Forelimb muscle (tissue), 1 donor: ENCODE measurements around the gene PPP1R13L. TPM values are rescaled to one million over a fixed set of nuclear protein-coding genes. Genes with fewer than 3 reads are reported as not detected.
"Not testable (repeated sequence)": the region's sequence is repeated elsewhere in the genome, so short reads cannot be mapped to it uniquely, and the experiment has no call there.

ENCODE experiments used
- DNase-seq: peaks from one replicate; pipeline ENCODE4 v3.0.0-alpha.2; 2013; ENCODE audit warnings: low read depth
- polyA plus RNA-seq: library from polyadenylated mRNA; unstranded; fragments of 120-200 nt; gene quantifications from one replicate; pipeline ENCODE4 v1.2.1, GENCODE V29; 2013; ENCODE audit not compliant: insufficient read length

The PPP1R13L gene
- polyA plus RNA-seq, 1 donor, result 3.9 TPM

- no peak for DNase-seq
Measured at GRCh38 chr19:45345506-45345860, 59.4 kb downstream of the PPP1R13L start.

GRCh38 chr19:45344621-45345505 is 60.0 kb downstream of the PPP1R13L start:
- DNase-seq, result no peak

- DNase-seq, result no peak
Measured at GRCh38 chr19:45342911-45343310, 62.0 kb downstream of the PPP1R13L start.

GRCh38 chr19:45340899-45341453 is 63.9 kb downstream of the PPP1R13L start:
- no peak for DNase-seq

- DNase-seq, result no peak
Measured at GRCh38 chr19:45340232-45340898, 64.5 kb downstream of the PPP1R13L start, which contains the start of gene KLC3. TSS of gene KLC3 (plus strand) at chr19:45340750. CDS start at chr19:45345542, 4,792 bp downstream.

DNA sequence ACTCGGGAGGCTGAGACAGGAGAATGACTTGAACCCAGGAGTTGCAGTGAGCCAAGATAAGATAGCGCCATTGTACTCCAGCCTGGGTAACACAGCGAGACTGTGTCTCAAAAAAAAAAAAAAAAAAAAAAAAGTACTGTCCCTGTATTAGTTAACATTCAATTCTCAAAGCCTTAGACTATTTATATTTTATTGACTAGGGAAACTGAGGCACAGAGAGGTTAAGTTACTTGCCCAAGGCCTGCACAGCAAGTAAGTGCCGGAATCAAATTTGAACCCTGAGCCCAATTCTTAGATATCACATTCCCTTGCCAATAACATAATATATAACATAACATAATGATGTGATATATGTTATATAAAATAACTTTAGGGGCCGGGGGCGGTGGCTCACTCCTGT is 65.2 kb downstream of the PPP1R13L start:
- no peak for DNase-seq

DNA sequence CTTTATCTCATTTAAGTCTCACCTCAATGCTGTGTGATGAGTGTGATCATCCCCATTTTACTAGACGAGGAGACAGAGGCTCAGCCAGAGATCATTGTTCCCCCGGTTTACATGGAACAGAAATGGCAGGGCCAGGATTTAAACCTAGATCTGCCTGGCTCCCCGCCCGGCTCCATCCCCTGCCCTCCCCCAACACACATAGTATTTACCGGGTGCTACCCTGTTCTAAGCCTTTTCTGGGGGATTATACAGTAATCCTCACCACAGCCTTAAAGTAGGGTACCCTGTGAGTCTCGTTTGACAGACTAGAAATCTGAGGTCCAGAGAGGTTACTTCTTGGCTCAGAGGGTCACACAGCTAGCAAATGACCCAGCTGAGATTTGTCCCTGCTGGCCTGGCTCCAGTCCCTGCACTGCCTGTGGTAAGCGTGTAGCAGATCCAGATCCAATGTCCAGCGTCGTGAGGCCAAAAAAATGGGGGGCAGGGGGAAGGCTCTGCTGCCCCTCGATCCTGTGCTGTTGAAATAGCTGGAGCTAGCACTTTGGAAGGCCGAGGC is 68.1 kb downstream of the PPP1R13L start:
- DNase-seq, result no peak

DNA sequence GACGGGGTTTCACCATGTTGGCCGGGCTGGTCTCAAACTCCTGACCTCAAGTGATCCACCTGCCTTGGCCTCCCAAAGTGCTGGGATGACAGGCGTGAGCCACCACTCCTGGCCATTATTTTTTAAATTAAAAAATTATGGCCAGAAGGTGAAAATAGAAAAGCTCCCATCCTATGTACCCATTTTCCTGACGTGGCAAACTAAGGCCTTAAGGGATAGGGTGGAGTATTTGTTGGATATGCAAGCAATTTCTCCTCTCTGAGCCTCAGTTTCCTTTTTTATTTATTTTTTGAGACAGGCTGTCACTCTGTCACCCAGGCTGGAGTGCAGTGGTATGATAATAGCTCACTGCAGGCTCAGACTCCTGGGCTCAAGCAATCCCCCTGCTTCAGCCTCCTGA is 70.0 kb downstream of the PPP1R13L start:
- DNase-seq, result not testable (repeated sequence)

DNA sequence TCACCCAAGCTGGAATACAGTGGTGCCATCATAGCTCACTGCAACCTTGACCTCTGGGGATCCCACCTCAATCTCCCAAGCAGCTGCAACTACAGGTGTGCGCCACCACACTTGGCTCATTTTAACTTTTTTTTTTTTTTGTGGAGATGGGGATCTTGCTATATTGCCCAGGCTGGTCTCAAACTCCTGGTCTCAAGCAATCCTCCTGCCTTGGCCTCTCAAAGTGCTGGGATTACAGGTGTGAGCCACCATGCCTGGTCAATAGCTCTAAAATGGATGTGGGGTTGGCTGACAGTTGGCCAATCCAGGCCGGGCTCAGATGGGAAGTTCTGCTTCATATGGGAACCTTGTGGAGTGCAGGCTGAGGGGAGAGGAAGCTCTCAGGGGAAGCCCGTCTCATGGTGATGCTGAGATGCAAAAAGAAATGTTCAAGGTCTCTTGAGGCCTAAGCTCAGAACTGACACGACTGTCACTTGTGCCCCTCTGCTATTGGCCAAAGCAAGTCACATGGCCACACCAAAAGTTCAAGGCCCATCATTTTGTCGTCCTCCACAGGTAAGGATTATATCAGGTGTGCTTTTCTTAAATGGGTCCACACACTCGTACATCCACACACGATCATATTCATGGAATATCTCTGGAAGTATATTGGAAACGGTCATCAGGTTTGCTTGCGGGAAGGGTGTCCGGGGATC is 71.1 kb downstream of the PPP1R13L start:
- no peak for DNase-seq

DNA sequence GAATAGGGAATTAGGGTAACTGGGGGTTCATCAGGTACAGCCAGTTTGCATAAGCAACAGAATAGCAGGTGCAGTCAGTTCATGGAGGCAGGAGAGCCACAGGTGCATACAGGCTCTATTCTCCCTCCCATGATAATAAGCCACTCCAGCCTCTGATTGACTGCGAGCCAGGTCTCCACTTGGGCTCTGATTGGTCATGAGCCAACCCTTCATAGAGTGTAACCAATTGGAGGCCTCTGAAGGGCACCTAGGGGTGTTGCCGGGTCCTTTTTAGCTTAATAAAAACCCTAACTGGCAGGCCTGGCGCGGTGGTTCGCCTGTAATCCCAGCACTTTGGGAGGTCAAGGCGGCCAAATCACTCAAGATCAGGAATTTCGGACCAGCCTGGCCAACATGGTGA is 73.5 kb downstream of the PPP1R13L start:
- no peak for DNase-seq

Other genes starting within 250 kb of the PPP1R13L start
- gene NKPD1, start 244.1 kb downstream of the PPP1R13L start, polyA plus RNA-seq, result 0.34 TPM
- 23.1 TPM for gene TRAPPC6A, start 226.8 kb downstream of the PPP1R13L start, polyA plus RNA-seq
- 6.1 TPM for gene BLOC1S3, start 226.3 kb downstream of the PPP1R13L start, polyA plus RNA-seq
- gene EXOC3L2, start 159.7 kb downstream of the PPP1R13L start, polyA plus RNA-seq, result 1.1 TPM
- gene MARK4, start 153.8 kb downstream of the PPP1R13L start, polyA plus RNA-seq, result 26.2 TPM
- 3,869 TPM for gene CKM, start 82.2 kb downstream of the PPP1R13L start, polyA plus RNA-seq
- 0.20 TPM for gene KLC3, start 64.3 kb downstream of the PPP1R13L start, polyA plus RNA-seq
- gene ERCC2, start 34.5 kb downstream of the PPP1R13L start, polyA plus RNA-seq, result 18.0 TPM
- gene POLR1G, start 1.6 kb upstream of the PPP1R13L start, polyA plus RNA-seq, result 5.8 TPM
- gene ERCC1, start 18.8 kb upstream of the PPP1R13L start, polyA plus RNA-seq, result 94.2 TPM
- 41.0 TPM for gene FOSB, start 62.9 kb upstream of the PPP1R13L start, polyA plus RNA-seq
- gene RTN2, start 92.0 kb upstream of the PPP1R13L start, polyA plus RNA-seq, result 165 TPM
- gene PPM1N, start 93.4 kb upstream of the PPP1R13L start, polyA plus RNA-seq, result 1.0 TPM
- 50.8 TPM for gene VASP, start 102.4 kb upstream of the PPP1R13L start, polyA plus RNA-seq
- 7.2 TPM for gene OPA3, start 179.7 kb upstream of the PPP1R13L start, polyA plus RNA-seq
- 1.5 TPM for gene GPR4, start 197.1 kb upstream of the PPP1R13L start, polyA plus RNA-seq
- gene EML2, start 234.3 kb upstream of the PPP1R13L start, polyA plus RNA-seq, result 8.9 TPM